Skeletal muscle satellite cell (primary cell): ENCODE results near the gene PTGIR.

Experiments used
- H3K27me3 ChIP-seq: 2 replicates; pipeline ENCODE4 v1.7.0; 2013; ENCODE audit warnings: low read length; ENCODE audit not compliant: control insufficient read depth, insufficient read depth
- H3K36me3 ChIP-seq: 2 replicates; pipeline ENCODE4 v1.7.0; 2013; ENCODE audit warnings: mild to moderate bottlenecking, control low read depth, low read length; ENCODE audit not compliant: insufficient read depth
- H3K4me1 ChIP-seq: 2 replicates; pipeline ENCODE4 v1.7.0; 2013; ENCODE audit warnings: low read length; ENCODE audit not compliant: control insufficient read depth, insufficient read depth
- H3K4me2 ChIP-seq: 2 replicates; pipeline ENCODE4 v1.7.0; 2013; ENCODE audit warnings: mild to moderate bottlenecking, low read length
- H3K4me3 ChIP-seq: 2 replicates; pipeline ENCODE4 v1.7.0; 2013; ENCODE audit warnings: low read length
- H3K9ac ChIP-seq: 2 replicates; pipeline ENCODE4 v1.7.0; 2013; ENCODE audit warnings: mild to moderate bottlenecking, low read depth, low read length, moderate library complexity
- H3K9me3 ChIP-seq: replicated peaks from 2 replicates; pipeline ENCODE4 v1.7.0; 2013; ENCODE audit warnings: mild to moderate bottlenecking, control low read depth, low read length

The PTGIR gene

GRCh38 chr19:46587861-46588260 lies 37.0 kb downstream of the PTGIR start:
- Histone ChIP-seq H3K4me1 (no peaks in the 10 kb centered on the region), H3K4me3 (no peak overlapping the region), H3K4me2 (no peak overlapping the region), H3K9ac (no peak overlapping the region), H3K27me3 (no peaks in the 10 kb centered on the region), H3K36me3 (no peaks in the 10 kb centered on the region), H3K9me3 (no peaks in the 10 kb centered on the region)

GRCh38 chr19:46586294-46586693 lies 38.6 kb downstream of the PTGIR start:
- Histone ChIP-seq H3K4me1 (no peaks in the 10 kb centered on the region), H3K9me3 (no peaks in the 10 kb centered on the region), H3K27me3 (no peaks in the 10 kb centered on the region), H3K4me2 (no peak overlapping the region), H3K4me3 (no peak overlapping the region), H3K9ac (no peak overlapping the region), H3K36me3 (no peaks in the 10 kb centered on the region)

GRCh38 chr19:46585539-46585938 lies 39.4 kb downstream of the PTGIR start:
- Histone ChIP-seq H3K9me3 (no peaks in the 10 kb centered on the region), H3K27me3 (no peaks in the 10 kb centered on the region), H3K4me3 (no peak overlapping the region), H3K4me1 (no peaks in the 10 kb centered on the region), H3K9ac (no peak overlapping the region), H3K4me2 (no peak overlapping the region), H3K36me3 (no peaks in the 10 kb centered on the region)

GRCh38 chr19:46580247-46580646 lies 44.6 kb downstream of the PTGIR start:
- Histone ChIP-seq H3K27me3 (peaks cover 6% of the 10 kb centered on the region), H3K9ac (no peak overlapping the region)

GRCh38 chr19:46579361-46579879 lies 45.5 kb downstream of the PTGIR start:
- H3K9me3 ChIP-seq: no peaks in the 10 kb centered on the region
- H3K36me3 ChIP-seq: no peaks in the 10 kb centered on the region
- no peak overlapping the region for H3K9ac ChIP-seq
- H3K4me3 ChIP-seq: no peak overlapping the region
- no peak overlapping the region for H3K4me2 ChIP-seq
- no peaks in the 10 kb centered on the region for H3K4me1 ChIP-seq
- H3K27me3 ChIP-seq: peaks cover 6% of the 10 kb centered on the region

More at GRCh38 chr19:46580247-46580646, 44.6 kb downstream of the PTGIR start:
- no peaks in the 10 kb centered on the region for H3K36me3 ChIP-seq
- H3K9me3 ChIP-seq: no peaks in the 10 kb centered on the region
- no peaks in the 10 kb centered on the region for H3K4me1 ChIP-seq
- H3K4me2 ChIP-seq: no peak overlapping the region
- H3K4me3 ChIP-seq: no peak overlapping the region

- H3K4me1 ChIP-seq: no peaks in the 10 kb centered on the region
- no peak overlapping the region for H3K4me3 ChIP-seq
- no peaks in the 10 kb centered on the region for H3K9me3 ChIP-seq
- no peaks in the 10 kb centered on the region for H3K36me3 ChIP-seq
- H3K9ac ChIP-seq: no peak overlapping the region
- peaks cover 6% of the 10 kb centered on the region for H3K27me3 ChIP-seq
- no peak overlapping the region for H3K4me2 ChIP-seq
Observed at GRCh38 chr19:46578450-46578849, 46.4 kb downstream of the PTGIR start.

- Histone ChIP-seq H3K9ac (no peak overlapping the region), H3K4me1 (no peaks in the 10 kb centered on the region), H3K4me3 (no peak overlapping the region), H3K36me3 (no peaks in the 10 kb centered on the region), H3K27me3 (peaks cover 9% of the 10 kb centered on the region), H3K9me3 (no peaks in the 10 kb centered on the region), H3K4me2 (no peak overlapping the region)
Observed at GRCh38 chr19:46574533-46574932, 50.4 kb downstream of the PTGIR start.

- Histone ChIP-seq H3K36me3 (no peaks in the 10 kb centered on the region), H3K9ac (no peak overlapping the region), H3K4me1 (no peaks in the 10 kb centered on the region), H3K27me3 (peaks cover 11% of the 10 kb centered on the region), H3K9me3 (no peaks in the 10 kb centered on the region), H3K4me3 (no peak overlapping the region), H3K4me2 (no peak overlapping the region)
Observed at GRCh38 chr19:46573679-46574498, 51.0 kb downstream of the PTGIR start.

GRCh38 chr19:46571495-46571894 lies 53.4 kb downstream of the PTGIR start:
- Histone ChIP-seq H3K4me3 (no peak overlapping the region), H3K27me3 (peaks cover 11% of the 10 kb centered on the region), H3K36me3 (no peaks in the 10 kb centered on the region), H3K9me3 (no peaks in the 10 kb centered on the region), H3K9ac (no peak overlapping the region), H3K4me1 (no peaks in the 10 kb centered on the region), H3K4me2 (no peak overlapping the region)
